MM.1S (cell line): ENCODE measurements around the gene THOP1.

Source experiments
- CTCF ChIP-seq: fragments of 300-600 bp; sonication (generic); IDR thresholded peaks from 2 replicates; pipeline ENCODE4 v1.5.1; 2016; ENCODE audit warnings: antibody characterized with exemption, low read length, mixed read lengths
- EZH2 ChIP-seq: fragments of 300-600 bp; sonication (generic); optimal IDR thresholded peaks from 2 replicates; pipeline ENCODE3; 2017; ENCODE audit warnings: low read depth, mild to moderate bottlenecking, antibody characterized with exemption, low read length, mixed read lengths

DNA sequence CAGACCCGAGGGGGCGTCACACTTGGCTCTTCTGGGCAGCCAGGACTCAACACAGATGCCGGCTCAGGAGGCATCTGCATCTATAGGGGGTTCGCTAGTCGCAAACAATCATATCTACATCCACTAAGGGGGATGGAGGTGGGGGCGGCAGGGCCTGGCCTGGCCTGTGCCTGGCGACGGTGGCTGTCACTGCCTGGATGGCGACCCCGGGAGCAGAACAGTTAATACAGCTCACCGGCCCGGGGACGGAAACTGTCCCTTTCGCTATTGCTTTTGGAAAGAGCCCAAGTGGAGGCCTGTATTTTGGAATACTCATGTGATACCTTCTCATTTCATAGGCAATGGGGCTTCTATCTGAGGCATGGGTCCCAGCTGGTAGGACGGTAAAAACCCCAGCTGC, 19.9 kb upstream of the THOP1 start:
- TF ChIP-seq EZH2 (no peak), CTCF (no peak)
